OCI-LY1 (cell line): ENCODE results near the gene KIR2DL3.

Experiments
- CTCF ChIP-seq: fragments of 200-600 bp; sonication (generic), shearing (Covaris generic); IDR thresholded peaks from 2 replicates; pipeline ENCODE4 v1.5.1; 2017; ENCODE audit warnings: mild to moderate bottlenecking, antibody characterized with exemption, low read length, moderate library complexity, mixed read lengths
- EZH2 ChIP-seq: fragments of 200-600 bp; sonication (generic), shearing (Covaris generic); IDR thresholded peaks from 2 replicates; pipeline ENCODE4 v1.8.0; 2017; ENCODE audit warnings: borderline replicate concordance, mixed run types, mild to moderate bottlenecking, antibody characterized with exemption, low read length, moderate library complexity, mixed read lengths

- TF ChIP-seq CTCF (no peak), EZH2 (no peak)
Measured at GRCh38 chr19:54724142-54724541, 14.2 kb upstream of the KIR2DL3 start, which contains the start of gene KIR3DL3.
